SH-SY5Y (cell line): ENCODE results near the gene COQ8A.

Experiments
- GATA2 ChIP-seq: IDR thresholded peaks from 2 replicates; pipeline ENCODE4 v1.6.1; 2011; ENCODE audit warnings: mild to moderate bottlenecking, low read depth, low read length
- GATA3 ChIP-seq: IDR thresholded peaks from 2 replicates; pipeline ENCODE4 v1.6.1; 2011; ENCODE audit warnings: low read depth, mild to moderate bottlenecking, low read length, moderate library complexity

DNA sequence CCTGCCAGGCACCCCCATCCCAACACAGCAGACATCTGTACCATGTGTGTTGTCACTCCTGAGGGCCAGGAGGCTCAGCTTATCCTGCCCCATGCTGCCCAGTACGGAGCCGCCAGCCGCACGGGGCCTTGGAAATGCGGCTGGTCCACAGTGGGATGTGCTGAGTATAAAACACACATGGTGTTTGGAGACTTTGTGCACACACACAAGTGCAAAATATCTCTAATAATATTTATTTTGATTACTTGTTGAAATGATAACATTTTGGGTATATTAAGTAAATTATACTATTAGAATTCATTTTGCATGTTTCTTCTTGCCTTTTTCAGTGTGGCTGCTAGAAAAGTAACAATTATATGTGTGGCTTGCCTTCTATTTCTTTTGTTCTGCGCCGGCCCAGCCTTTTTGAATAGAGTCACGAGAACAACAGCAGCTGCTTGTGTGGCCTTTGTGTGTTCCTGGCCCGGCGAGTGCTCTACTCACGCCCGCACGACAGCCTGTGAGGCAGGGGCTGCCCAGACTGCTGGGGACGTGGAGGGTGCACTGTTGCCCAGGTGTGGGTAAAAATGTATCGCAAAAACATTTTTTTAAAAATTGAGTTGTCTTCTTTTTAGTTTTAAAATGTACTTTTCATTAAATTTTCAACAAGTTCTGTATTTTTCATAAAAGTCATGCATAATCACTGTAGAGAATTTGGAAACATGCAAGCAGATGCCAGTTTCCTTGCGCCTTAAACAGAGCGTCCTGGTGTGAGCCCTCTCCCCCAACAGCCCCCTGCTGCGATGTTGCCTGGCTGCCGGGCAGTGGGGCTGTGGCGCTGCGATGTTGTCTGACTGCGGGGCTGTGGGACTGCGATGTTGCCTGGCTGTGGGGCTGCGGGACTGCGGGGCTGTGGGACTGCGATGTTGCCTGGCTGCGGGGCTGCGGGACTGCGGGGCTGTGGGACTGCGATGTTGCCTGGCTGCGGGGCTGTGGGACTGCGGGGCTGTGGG lies 35.5 kb downstream of the COQ8A start:
- TF ChIP-seq GATA2 (no peak), GATA3 (no peak)
